Upper lobe of right lung (tissue), 1 donor: ENCODE data around the gene OTOR. TPM values are rescaled to one million over a fixed set of nuclear protein-coding genes. Genes with fewer than 3 reads are reported as not detected.

ENCODE experiments used
- ATAC-seq: fragments of 200-7000 bp; cut with Tn5 transposase; one replicate; pipeline ENCODE4 v1.9.1; 2020; ENCODE audit warnings: mild to moderate bottlenecking, moderate library complexity
- DNase-seq: peaks from one replicate; pipeline ENCODE4 v3.0.0-alpha.2; 2020
- H3K27ac ChIP-seq: fragments of 200-600 bp; one replicate; pipeline ENCODE4 v1.8.0; 2022
- H3K27me3 ChIP-seq: fragments of 200-600 bp; one replicate; pipeline ENCODE4 v1.8.0; 2022; ENCODE audit warnings: mild to moderate bottlenecking
- H3K36me3 ChIP-seq: fragments of 200-600 bp; one replicate; pipeline ENCODE4 v1.8.0; 2022
- H3K4me1 ChIP-seq: fragments of 200-600 bp; one replicate; pipeline ENCODE4 v1.8.0; 2022
- H3K4me3 ChIP-seq: fragments of 200-600 bp; one replicate; pipeline ENCODE4 v1.8.0; 2022; ENCODE audit warnings: mild to moderate bottlenecking
- H3K9me3 ChIP-seq: fragments of 200-600 bp; one replicate; pipeline ENCODE4 v1.8.0; 2022
- CTCF ChIP-seq: fragments of 200-600 bp; IDR thresholded peaks from one replicate; pipeline ENCODE4 v1.8.0; 2022; ENCODE audit warnings: antibody characterized with exemption
- intact Hi-C: fragments of 100-400 bp; cut with DNase I; formaldehyde crosslinking; loops from one replicate; pipeline ENCODE4 v1.11.0; 2022
- total RNA-seq: library from RNA; stranded (reverse); fragmentation: NEBNext Ultra II Directional; extraction: Animal tissue kit (Norgen Biotek cat#: 25700); gene quantifications from one replicate; pipeline ENCODE4 v1.2.1, GENCODE V29; 2021
- donor health status: DM: no; HTN: yes; CAD: no; lungs with severe emphysema.

The OTOR gene
- total RNA-seq, 1 donor from 2014 or later = not detected

GRCh38 chr20:16749573-16749972 is 1.4 kb downstream of the OTOR start:
- Histone ChIP-seq H3K9me3 (no peaks in the 10 kb centered on the region), H3K27me3 (no peaks in the 10 kb centered on the region), H3K27ac (no peak overlapping the region), H3K4me1 (no peaks in the 10 kb centered on the region), H3K36me3 (no peaks in the 10 kb centered on the region), H3K4me3 (no peak overlapping the region)
- TF ChIP-seq CTCF = no peak
- no peak for ATAC-seq
- intact Hi-C loops = no loop called here
- DNase-seq = no peak

- TF ChIP-seq CTCF = no peak
- Histone ChIP-seq H3K4me3 (no peak overlapping the region), H3K27me3 (no peaks in the 10 kb centered on the region), H3K4me1 (no peaks in the 10 kb centered on the region), H3K9me3 (no peaks in the 10 kb centered on the region), H3K27ac (no peak overlapping the region), H3K36me3 (no peaks in the 10 kb centered on the region)
- ATAC-seq (no peak), DNase-seq (no peak)
- intact Hi-C loops = no loop called here
Observed at GRCh38 chr20:16752082-16752481, 3.9 kb downstream of the OTOR start.

GRCh38 chr20:16752901-16753300 is 4.7 kb downstream of the OTOR start:
- intact Hi-C loops = no loop called here
- no peak overlapping the region for H3K27ac ChIP-seq
- no peaks in the 10 kb centered on the region for H3K9me3 ChIP-seq
- no peak for TF ChIP-seq CTCF
- no peaks in the 10 kb centered on the region for H3K4me1 ChIP-seq
- no peak overlapping the region for H3K4me3 ChIP-seq
- ATAC-seq (no peak), DNase-seq (no peak)
- no peaks in the 10 kb centered on the region for H3K27me3 ChIP-seq
- no peaks in the 10 kb centered on the region for H3K36me3 ChIP-seq

- no peaks in the 10 kb centered on the region for H3K27me3 ChIP-seq
- H3K4me1 ChIP-seq = peaks cover 3% of the 10 kb centered on the region
- ATAC-seq (no peak), DNase-seq (no peak)
- no peaks in the 10 kb centered on the region for H3K9me3 ChIP-seq
- TF ChIP-seq CTCF = no peak
- no peaks in the 10 kb centered on the region for H3K36me3 ChIP-seq
- no peak overlapping the region for H3K27ac ChIP-seq
- intact Hi-C loops = no loop called here
- no peak overlapping the region for H3K4me3 ChIP-seq
Observed at GRCh38 chr20:16758454-16759180, 10.5 kb downstream of the OTOR start.

- no peaks in the 10 kb centered on the region for H3K9me3 ChIP-seq
- DNase-seq (no peak), ATAC-seq (no peak)
- no peak for TF ChIP-seq CTCF
- no peaks in the 10 kb centered on the region for H3K36me3 ChIP-seq
- intact Hi-C loops = no loop called here
- no peak overlapping the region for H3K4me3 ChIP-seq
- peaks cover 3% of the 10 kb centered on the region for H3K4me1 ChIP-seq
- no peak overlapping the region for H3K27ac ChIP-seq
- H3K27me3 ChIP-seq = no peaks in the 10 kb centered on the region
Observed at GRCh38 chr20:16759181-16759563, 11.0 kb downstream of the OTOR start.
